T-cell (primary cell): ENCODE data around the gene TMEM45A. TPM values are rescaled to one million over a fixed set of nuclear protein-coding genes. Genes with fewer than 3 reads are reported as not detected.

Experiments
- ATAC-seq, 4 experiments: fragments of 200-7000 bp in 3 of 4; fragments of 150-1000 bp in 1 of 4; cut with Tn5 transposase; replicated peaks in 1 of 4; 1 replicate in 3 of 4; 2 replicates in 1 of 4; pipeline ENCODE4 v1.10.0; 2021; ENCODE audit warnings: moderate library complexity in 3 of 4, mild to moderate bottlenecking in 2 of 4, moderate number of reproducible peaks in 1 of 4
- CTCF ChIA-PET, 2 donors: fragments of 300-600 bp; sonication (Branson Sonifier 250); formaldehyde crosslinking; loops; one replicate each; lab custom pipeline; 2022; ENCODE audit warnings: antibody characterized with exemption in 2 of 2; lab: Charles Lee
- POLR2A ChIA-PET, 2 donors: fragments of 300-600 bp; sonication (Branson Sonifier 250); formaldehyde crosslinking; loops; one replicate each; lab custom pipeline; 2022; ENCODE audit warnings: antibody characterized with exemption in 2 of 2; lab: Charles Lee
- DNase-seq, 35 experiments: peaks; one replicate each; pipeline versions ENCODE4 v3.0.0 to v3.0.0-alpha.2; 2013 to 2023
- H3K27ac ChIP-seq: one replicate; pipeline ENCODE4 v1.5.1; 2013; ENCODE audit warnings: low read length
- H3K27me3 ChIP-seq, 2 experiments: replicated peaks in 1 of 2; 1 replicate in 1 of 2; 2 replicates in 1 of 2; pipeline versions ENCODE4 v1.6.1 to v1.7.0; 2013; ENCODE audit warnings: low read length in 1 of 2, mixed read lengths in 1 of 2; ENCODE audit not compliant: control insufficient read depth in 2 of 2, insufficient read depth in 2 of 2; ENCODE audit errors: extremely low read depth in 1 of 2
- H3K36me3 ChIP-seq, 2 donors: 1 replicate in 1 of 2; 2 replicates in 1 of 2; pipeline versions ENCODE4 v1.6.1 to v1.7.0; 2013; ENCODE audit warnings: low read length in 1 of 2; ENCODE audit not compliant: control insufficient read depth in 2 of 2, insufficient read depth in 1 of 2; ENCODE audit errors: extremely low read depth in 1 of 2
- H3K4me1 ChIP-seq, 2 experiments: 1 replicate in 1 of 2; 2 replicates in 1 of 2; pipeline versions ENCODE4 v1.6.1 to v1.7.0; 2013; ENCODE audit warnings: low read length in 2 of 2, mixed read lengths in 1 of 2; ENCODE audit not compliant: insufficient read depth in 2 of 2, control insufficient read depth in 1 of 2; ENCODE audit errors: extremely low read depth in 1 of 2
- H3K4me3 ChIP-seq, 2 donors: 1 replicate in 1 of 2; 2 replicates in 1 of 2; pipeline versions ENCODE4 v1.5.1 to v1.7.0; 2013; ENCODE audit warnings: mild to moderate bottlenecking in 2 of 2, low read length in 1 of 2, moderate library complexity in 1 of 2; ENCODE audit not compliant: control insufficient read depth in 1 of 2; ENCODE audit errors: extremely low read depth in 1 of 2
- H3K9me3 ChIP-seq: 2 replicates; pipeline ENCODE4 v1.7.0; 2013
- H3K27ac Mint-ChIP-seq, 2 donors: one replicate each; pipeline ENCODE4 v1.8.0; 2020 to 2021; ENCODE audit warnings: mild to moderate bottlenecking in 2 of 2, mixed read lengths in 2 of 2
- H3K27me3 Mint-ChIP-seq, 2 donors: one replicate each; pipeline ENCODE4 v1.8.0; 2021 to 2022; ENCODE audit warnings: mixed read lengths in 2 of 2
- H3K36me3 Mint-ChIP-seq: one replicate; pipeline ENCODE4 v1.8.0; 2021; ENCODE audit warnings: mixed read lengths
- H3K4me1 Mint-ChIP-seq, 3 donors: one replicate each; pipeline ENCODE4 v1.8.0; 2020 to 2022; ENCODE audit warnings: mixed read lengths in 3 of 3, mild to moderate bottlenecking in 1 of 3
- H3K4me3 Mint-ChIP-seq, 3 donors: one replicate each; pipeline ENCODE4 v1.8.0; 2020 to 2022; ENCODE audit warnings: mild to moderate bottlenecking in 3 of 3, mixed read lengths in 3 of 3, moderate library complexity in 3 of 3
- H3K9me3 Mint-ChIP-seq, 3 donors: one replicate each; pipeline ENCODE4 v1.8.0; 2020 to 2022; ENCODE audit warnings: mixed read lengths in 3 of 3
- WGBS: methylation state at CpG from one replicate; pipeline ENCODE4 v1.1.5; 2013; ENCODE audit warnings: missing lambda C conversion rate; ENCODE audit not compliant: insufficient coverage; 5-methylcytosine and 5-hydroxymethylcytosine counted together
- total RNA-seq, 35 experiments: library from RNA in 6 of 35; stranded (reverse) in 6 of 35; fragments of 120-200 nt in 1 of 35; gene quantifications; one replicate each; pipeline versions ENCODE4 v1.2.1 to v1.2.4 and lab custom pipeline; 2013 to 2026

TMEM45A gene
- total RNA-seq, 5 donors from 2014 or later (not counting 1 experiment from before 2014, with no cell fraction given): 0.15 to 0.36 (median 0.18) TPM; not detected in 1

- no CpG with 5 or more reads among the region's 4 CpGs for WGBS
- H3K27ac ChIP-seq: no peak overlapping the region
- ChIA-PET POLR2A (no interaction called here), CTCF (no interaction called here)
- Mint-ChIP-seq H3K27me3 (peaks cover 16 to 33% of the 10 kb centered on the region in 2 donors), H3K4me1 (peaks cover 5 to 6% (median 5%) of the 10 kb centered on the region in 3 donors), H3K36me3 (no peaks in the 10 kb centered on the region), H3K4me3 (no peak overlapping the region), H3K9me3 (no peaks in the 10 kb centered on the region), H3K27ac (no peak overlapping the region)
- H3K4me1 ChIP-seq: no peaks in the 10 kb centered on the region
- no peak overlapping the region for H3K4me3 ChIP-seq
- no peak for ATAC-seq
- no peaks in the 10 kb centered on the region for H3K36me3 ChIP-seq
- no peaks in the 10 kb centered on the region for H3K9me3 ChIP-seq
- peaks cover 0 to 8% of the 10 kb centered on the region in 2 experiments for H3K27me3 ChIP-seq
- no peak for DNase-seq
These were observed 121.4 kb downstream of the TMEM45A start for GRCh38 chr3:100613721-100614390.

DNA sequence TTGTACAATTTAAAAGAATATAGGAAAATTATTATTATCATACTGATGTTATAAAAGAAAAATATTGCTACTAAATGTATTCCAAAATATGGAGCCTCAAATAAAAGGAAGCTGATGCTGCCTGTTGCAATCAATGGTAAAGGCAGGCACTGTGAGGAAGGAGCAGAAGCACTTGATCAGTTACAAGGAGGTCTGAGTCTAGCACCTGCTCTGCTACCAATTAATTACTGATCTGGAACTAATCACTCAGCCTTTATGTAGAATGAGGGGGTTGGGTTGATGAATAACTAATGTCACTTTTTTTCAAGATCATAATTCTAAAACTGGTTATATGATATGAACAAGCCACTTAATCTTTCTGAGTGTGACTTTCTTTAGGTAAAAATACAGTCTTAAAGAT is 122.5 kb downstream of the TMEM45A start:
- H3K27me3 Mint-ChIP-seq: peaks cover 10 to 27% of the 10 kb centered on the region in 2 donors
- CTCF ChIA-PET: interaction anchor here in 1 of 2 donors (0.5 kb wide), 1 partner anchor 438 kb away, joined by 3 read pairs; no protein-coding TSS in a partner anchor

GRCh38 chr3:100615684-100616083 is 123.3 kb downstream of the TMEM45A start:
- H3K4me3 ChIP-seq: no peak overlapping the region
- Mint-ChIP-seq H3K27me3 (peaks cover 4 to 20% of the 10 kb centered on the region in 2 donors), H3K4me1 (no peaks in the 10 kb centered on the region), H3K36me3 (no peaks in the 10 kb centered on the region), H3K9me3 (no peaks in the 10 kb centered on the region), H3K4me3 (no peak overlapping the region), H3K27ac (no peak overlapping the region)
- DNase-seq: no peak
- no peaks in the 10 kb centered on the region for H3K9me3 ChIP-seq
- no peak overlapping the region for H3K27ac ChIP-seq
- ATAC-seq: no peak
- H3K27me3 ChIP-seq: peaks cover 0 to 1% of the 10 kb centered on the region in 2 experiments
- CTCF ChIA-PET: no interaction called here
- POLR2A ChIA-PET: no interaction called here
- H3K4me1 ChIP-seq: no peaks in the 10 kb centered on the region
- H3K36me3 ChIP-seq: no peaks in the 10 kb centered on the region

More for the DNA sequence above, 122.5 kb downstream of the TMEM45A start:
- Histone ChIP-seq H3K36me3 (no peaks in the 10 kb centered on the region), H3K9me3 (no peaks in the 10 kb centered on the region), H3K27me3 (peaks cover 0 to 5% of the 10 kb centered on the region in 2 experiments), H3K27ac (no peak overlapping the region), H3K4me1 (no peaks in the 10 kb centered on the region), H3K4me3 (no peak overlapping the region)
- no peaks in the 10 kb centered on the region for H3K4me1 Mint-ChIP-seq
- H3K4me3 Mint-ChIP-seq: no peak overlapping the region
- H3K27ac Mint-ChIP-seq: no peak overlapping the region
- H3K9me3 Mint-ChIP-seq: no peaks in the 10 kb centered on the region
- DNase-seq: no peak
- no peak for ATAC-seq
- no peaks in the 10 kb centered on the region for H3K36me3 Mint-ChIP-seq
- POLR2A ChIA-PET: no interaction called here

DNA sequence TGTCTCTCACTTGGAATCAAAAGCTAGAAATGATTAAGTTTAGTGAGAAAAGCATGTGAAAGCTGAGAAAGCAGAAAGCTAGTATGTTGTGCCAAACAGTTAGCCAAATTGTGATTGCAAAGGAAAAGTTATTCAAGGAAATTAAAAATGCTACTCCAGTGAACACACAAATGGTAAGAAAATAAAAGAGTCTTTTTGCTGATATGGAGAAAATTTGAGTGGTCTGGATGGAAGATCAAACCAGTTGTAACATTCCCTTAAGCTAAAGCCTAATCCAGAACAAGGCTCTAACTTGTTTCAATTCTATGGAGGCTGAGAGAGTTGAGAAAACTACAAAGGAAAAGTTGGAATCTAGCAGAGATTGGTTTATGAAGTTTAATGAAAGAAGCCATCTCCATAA is 128.8 kb downstream of the TMEM45A start:
- ChIA-PET POLR2A (interaction anchor here in 1 of 2 donors (0.6 kb wide), 1 partner anchor 96 kb away, joined by 3 read pairs; no protein-coding TSS in a partner anchor), CTCF (no interaction called here)
- no peaks in the 10 kb centered on the region for H3K27me3 Mint-ChIP-seq

More for the DNA sequence above, 128.8 kb downstream of the TMEM45A start:
- ATAC-seq (no peak), DNase-seq (no peak)
- H3K4me3 Mint-ChIP-seq: no peak overlapping the region
- no peak overlapping the region for H3K27ac ChIP-seq
- no peaks in the 10 kb centered on the region for H3K4me1 Mint-ChIP-seq
- H3K9me3 ChIP-seq: no peaks in the 10 kb centered on the region
- H3K36me3 ChIP-seq: no peaks in the 10 kb centered on the region
- no peak overlapping the region for H3K27ac Mint-ChIP-seq
- H3K4me1 ChIP-seq: no peaks in the 10 kb centered on the region
- H3K4me3 ChIP-seq: no peak overlapping the region
- H3K36me3 Mint-ChIP-seq: no peaks in the 10 kb centered on the region
- H3K9me3 Mint-ChIP-seq: peaks cover 0 to 7% (median 3%) of the 10 kb centered on the region in 3 donors
- no peaks in the 10 kb centered on the region for H3K27me3 ChIP-seq

Other genes starting within 250 kb of the TMEM45A start
- gene TBC1D23, start 231.6 kb upstream of the TMEM45A start, total RNA-seq: 10 to 100 TPM; 26.4 to 33.4 (median 31.9) TPM
- 10 to 100 TPM; 23.2 to 42.1 (median 30.9) TPM for gene NIT2, start 157.9 kb upstream of the TMEM45A start, total RNA-seq
- gene TOMM70, start 91.5 kb upstream of the TMEM45A start, total RNA-seq: 10 to 100 TPM; 23.5 to 33.9 (median 33.6) TPM
- 1 to 10 TPM in 4 of 5 donors, under 1 TPM in 1; 0.88 to 1.7 (median 1.4) TPM for gene LNP1, start 91.1 kb upstream of the TMEM45A start, total RNA-seq
- gene ADGRG7, start 117.0 kb downstream of the TMEM45A start, total RNA-seq: not detected
- 10 to 100 TPM; 37.8 to 49.4 (median 44.1) TPM for gene TFG, start 216.9 kb downstream of the TMEM45A start, total RNA-seq